Mononuclear cell (primary cell): Measurements from ENCODE around the gene TMEM127. TPM values are rescaled to one million over a fixed set of nuclear protein-coding genes. Genes with fewer than 3 reads are reported as not detected.
A peak's percentile ranks its signal among the peaks of the same experiment; 100 is the strongest.

ENCODE experiments used
- H3K27me3 ChIP-seq: 2 replicates; pipeline ENCODE4 v1.6.0; 2011; ENCODE audit warnings: low read length, control low read depth; ENCODE audit not compliant: insufficient read depth
- H3K4me1 ChIP-seq: 2 replicates; pipeline ENCODE4 v1.5.1; 2011; ENCODE audit warnings: mild to moderate bottlenecking, low read length, control low read depth; ENCODE audit not compliant: insufficient read depth
- H3K4me3 ChIP-seq: 2 replicates; pipeline ENCODE4 v1.5.1; 2011; ENCODE audit warnings: mild to moderate bottlenecking, low read length, moderate library complexity
- H3K9me3 ChIP-seq: 2 replicates; pipeline ENCODE4 v1.5.1; 2011; ENCODE audit warnings: low read depth, mild to moderate bottlenecking, control low read depth, low read length
- total RNA-seq: library from RNA; depleted of rRNA; stranded (reverse); fragments of >200 nt; gene quantifications from one replicate; pipeline ENCODE4 v1.2.3, GENCODE V29; 2012

TMEM127 gene
- total RNA-seq, 1 donor = 51.6 TPM

DNA sequence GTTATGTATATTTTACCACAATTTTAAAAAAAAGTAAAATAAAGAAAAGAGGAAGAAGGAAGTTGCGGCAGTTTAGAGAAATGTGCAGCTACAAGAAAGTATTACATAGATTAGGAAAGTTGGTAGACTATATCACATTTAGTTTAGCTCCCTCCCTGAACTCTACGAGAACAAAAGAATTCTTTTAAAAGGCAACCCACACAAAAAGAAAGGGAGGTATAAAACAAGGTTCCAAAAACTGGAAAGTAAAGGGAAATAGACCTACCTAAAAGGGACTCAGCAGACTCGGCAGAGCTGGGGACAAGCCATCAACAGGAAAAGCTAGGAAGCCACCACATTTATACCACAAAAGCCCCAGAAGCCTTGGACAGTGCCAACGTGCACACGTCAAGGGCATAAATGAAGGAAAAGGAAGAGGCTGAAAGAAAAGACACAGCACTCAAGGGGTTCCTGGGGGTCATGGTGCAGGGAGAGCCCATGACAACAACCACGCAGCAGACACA lies 9.1 kb downstream of the TMEM127 start:
- H3K27me3 ChIP-seq = no peaks in the 10 kb centered on the region
- peaks cover 76% of the 10 kb centered on the region for H3K4me1 ChIP-seq
- H3K4me3 ChIP-seq = no peak overlapping the region
- H3K9me3 ChIP-seq = no peaks in the 10 kb centered on the region

DNA sequence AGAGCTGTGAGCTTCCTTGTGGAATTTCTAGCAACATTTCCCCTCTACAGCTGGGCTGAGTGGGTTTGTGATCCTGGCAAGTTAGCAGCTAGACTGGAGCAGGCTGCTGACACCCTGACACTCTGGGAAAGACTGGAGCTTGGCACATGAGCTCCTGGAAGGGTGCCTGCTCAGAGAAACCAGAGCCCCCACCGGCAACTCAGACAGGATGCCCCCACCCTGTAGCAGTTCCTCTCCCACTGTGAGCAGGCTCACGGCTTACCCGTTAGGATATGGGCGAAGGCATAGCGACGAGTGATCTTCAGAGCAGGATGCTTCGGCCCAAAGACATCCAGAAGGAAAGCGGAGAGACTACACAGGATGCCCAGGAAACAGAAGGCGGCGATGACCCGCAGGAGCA lies 11.2 kb downstream of the TMEM127 start:
- no peak overlapping the region for H3K4me3 ChIP-seq
- no peaks in the 10 kb centered on the region for H3K9me3 ChIP-seq
- H3K27me3 ChIP-seq = no peaks in the 10 kb centered on the region
- H3K4me1 ChIP-seq = peaks cover 61% of the 10 kb centered on the region

DNA sequence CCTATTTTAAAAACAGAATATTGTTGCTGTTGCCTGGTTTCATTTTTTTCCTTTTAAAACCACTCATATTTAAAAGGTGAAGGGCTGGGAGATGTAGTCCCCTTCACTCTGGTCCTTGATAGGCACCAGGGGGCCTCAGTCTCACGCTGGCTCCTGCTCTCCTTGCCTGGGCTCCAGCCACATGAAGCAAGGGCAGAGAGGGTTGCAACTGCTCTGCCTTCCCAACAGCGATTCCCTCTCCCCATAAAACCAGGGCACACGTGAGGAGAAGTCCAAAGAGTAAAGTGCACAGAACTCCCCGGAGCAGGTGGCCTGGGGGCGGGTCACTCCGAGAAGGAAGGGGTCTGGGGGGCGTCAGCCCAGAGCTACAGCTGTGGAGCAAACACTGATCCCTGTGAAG lies 12.8 kb downstream of the TMEM127 start:
- H3K4me3 ChIP-seq = no peak overlapping the region
- peaks cover 46% of the 10 kb centered on the region for H3K4me1 ChIP-seq
- no peaks in the 10 kb centered on the region for H3K9me3 ChIP-seq
- H3K27me3 ChIP-seq = no peaks in the 10 kb centered on the region

DNA sequence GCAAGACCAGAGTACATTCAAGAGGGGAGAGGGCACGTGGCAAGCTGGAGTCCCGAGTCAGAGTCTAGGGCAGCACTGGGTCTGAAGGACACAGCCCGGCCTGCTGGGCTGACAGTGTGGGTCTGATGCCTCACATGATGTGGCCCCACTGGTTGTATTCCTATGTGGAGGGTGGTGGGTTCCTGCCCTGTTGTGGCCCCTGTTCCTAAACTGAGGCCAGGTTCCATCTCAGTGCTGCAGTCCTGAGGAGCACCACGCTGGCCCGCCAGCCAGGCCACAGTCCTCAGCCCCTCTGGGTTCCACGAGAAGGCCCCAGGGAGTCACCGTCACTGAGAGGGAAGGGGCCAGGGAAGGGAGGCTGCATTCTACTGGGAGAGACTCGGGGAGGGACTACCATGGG lies 13.3 kb downstream of the TMEM127 start:
- Histone ChIP-seq H3K4me1 (peaks cover 46% of the 10 kb centered on the region), H3K4me3 (no peak overlapping the region), H3K27me3 (no peaks in the 10 kb centered on the region), H3K9me3 (no peaks in the 10 kb centered on the region)

DNA sequence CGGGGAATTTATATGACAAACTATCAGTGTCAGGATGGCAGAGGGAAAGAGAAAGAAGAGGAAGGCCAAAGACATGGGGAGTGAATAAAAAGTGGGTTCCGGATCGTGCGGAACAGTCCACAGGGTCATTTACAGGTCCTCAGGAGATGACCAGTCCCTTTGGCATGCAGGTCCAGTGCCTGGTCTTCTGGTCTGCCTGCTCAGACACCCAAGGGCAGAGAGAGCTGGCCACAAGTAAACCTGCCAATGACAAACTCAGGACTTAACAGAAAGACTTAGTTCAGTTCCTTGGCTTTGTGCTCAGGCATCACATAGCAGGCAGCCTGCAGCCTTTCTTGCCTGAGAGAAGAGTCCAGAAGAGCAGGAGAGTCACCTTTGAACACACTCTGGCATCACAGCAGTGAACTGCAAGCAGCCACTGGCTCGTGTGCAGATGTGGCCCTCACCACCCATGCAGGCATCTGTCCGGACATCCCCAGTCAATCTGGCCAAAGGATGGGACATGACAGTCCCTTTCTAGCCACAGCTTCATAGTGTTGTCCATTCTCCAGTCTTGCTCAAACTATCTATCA lies 14.0 kb downstream of the TMEM127 start:
- Histone ChIP-seq H3K4me3 (no peak overlapping the region), H3K4me1 (peaks cover 46% of the 10 kb centered on the region), H3K9me3 (no peaks in the 10 kb centered on the region), H3K27me3 (no peaks in the 10 kb centered on the region)

DNA sequence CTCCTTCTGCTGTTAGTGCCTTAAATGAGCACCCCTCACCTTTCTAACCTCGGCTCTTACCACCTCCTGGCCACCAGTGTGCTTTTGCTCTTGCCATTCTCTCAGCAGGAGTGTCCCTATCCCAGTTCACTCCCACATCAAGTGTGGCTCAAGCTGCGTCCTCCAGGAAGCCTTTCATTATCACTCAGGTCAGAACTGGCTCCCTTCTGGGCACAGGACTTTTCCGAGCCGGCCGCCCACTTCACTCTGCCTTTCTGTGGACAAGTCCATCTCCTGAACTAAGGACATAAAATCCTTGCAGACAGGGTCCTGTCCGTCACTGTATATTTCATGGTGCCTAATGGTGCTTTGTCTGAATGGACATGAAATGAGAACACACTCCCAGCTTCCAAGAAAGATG lies 15.6 kb downstream of the TMEM127 start:
- Histone ChIP-seq H3K4me1 (peaks cover 46% of the 10 kb centered on the region), H3K4me3 (no peak overlapping the region), H3K27me3 (no peaks in the 10 kb centered on the region), H3K9me3 (no peaks in the 10 kb centered on the region)

DNA sequence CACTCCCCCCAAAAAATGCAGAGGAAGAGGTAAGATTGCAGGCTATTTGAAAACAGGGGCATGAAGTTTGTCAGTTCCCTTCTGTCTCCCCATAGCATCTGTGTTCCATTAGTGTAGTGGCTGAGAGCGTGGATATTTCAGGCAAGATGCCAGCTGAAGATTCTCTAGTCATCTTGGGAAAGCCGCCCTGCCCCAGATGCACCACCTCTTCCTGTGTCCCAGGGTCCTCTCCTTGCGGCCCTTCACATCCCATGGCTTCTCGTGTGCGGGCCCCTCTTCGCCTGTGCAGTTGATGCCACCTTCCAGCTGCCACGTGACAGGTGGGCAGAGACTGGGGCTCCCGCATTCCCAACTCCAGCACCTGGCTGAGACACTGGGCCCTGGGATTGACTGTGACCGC lies 16.1 kb downstream of the TMEM127 start:
- Histone ChIP-seq H3K4me3 (no peak overlapping the region), H3K9me3 (no peaks in the 10 kb centered on the region), H3K4me1 (peaks cover 46% of the 10 kb centered on the region), H3K27me3 (no peaks in the 10 kb centered on the region)

DNA sequence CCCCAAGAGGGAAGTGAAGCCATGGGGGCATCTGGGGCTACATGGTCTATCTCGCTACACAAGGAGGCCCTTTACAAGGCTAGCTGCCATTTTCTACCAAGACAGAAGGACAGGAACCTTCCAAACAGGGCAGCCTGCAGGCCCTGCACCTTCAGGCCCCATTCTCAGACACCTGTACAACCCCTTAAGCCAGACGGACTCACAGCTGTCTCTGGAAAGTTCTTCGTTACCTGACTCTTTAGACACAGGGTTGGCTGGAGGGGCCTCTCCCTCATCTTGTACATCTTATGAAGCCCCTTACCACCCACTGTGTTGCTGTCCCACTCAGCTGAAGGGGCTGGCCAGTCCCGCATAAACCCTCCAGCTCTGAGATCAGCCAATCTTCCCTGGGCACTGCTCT lies 17.2 kb downstream of the TMEM127 start:
- H3K27me3 ChIP-seq = no peaks in the 10 kb centered on the region
- H3K4me1 ChIP-seq = peaks cover 49% of the 10 kb centered on the region
- H3K4me3 ChIP-seq = no peak overlapping the region
- H3K9me3 ChIP-seq = no peaks in the 10 kb centered on the region

DNA sequence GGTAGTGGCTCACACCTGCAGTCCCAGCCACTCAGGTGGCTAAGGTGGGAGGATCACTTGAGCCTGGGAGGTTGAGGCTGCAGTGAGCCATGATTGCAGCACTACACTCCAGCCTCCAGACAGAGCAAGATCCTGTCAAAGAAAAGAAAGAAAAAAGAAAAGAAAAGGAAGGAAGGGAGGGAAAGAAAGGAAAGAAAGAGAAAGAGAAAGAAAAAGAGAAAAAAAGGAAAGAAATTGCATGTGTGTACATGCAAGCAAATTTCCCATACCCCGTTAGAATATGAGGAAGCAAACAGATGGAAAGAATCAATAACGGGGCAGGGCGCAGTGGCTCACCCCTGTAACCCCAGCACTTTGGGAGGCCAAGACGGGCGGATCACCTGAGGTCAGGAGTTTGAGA lies 17.9 kb downstream of the TMEM127 start:
- H3K27me3 ChIP-seq = no peaks in the 10 kb centered on the region
- no peaks in the 10 kb centered on the region for H3K9me3 ChIP-seq
- no peak overlapping the region for H3K4me3 ChIP-seq
- peaks cover 57% of the 10 kb centered on the region for H3K4me1 ChIP-seq

DNA sequence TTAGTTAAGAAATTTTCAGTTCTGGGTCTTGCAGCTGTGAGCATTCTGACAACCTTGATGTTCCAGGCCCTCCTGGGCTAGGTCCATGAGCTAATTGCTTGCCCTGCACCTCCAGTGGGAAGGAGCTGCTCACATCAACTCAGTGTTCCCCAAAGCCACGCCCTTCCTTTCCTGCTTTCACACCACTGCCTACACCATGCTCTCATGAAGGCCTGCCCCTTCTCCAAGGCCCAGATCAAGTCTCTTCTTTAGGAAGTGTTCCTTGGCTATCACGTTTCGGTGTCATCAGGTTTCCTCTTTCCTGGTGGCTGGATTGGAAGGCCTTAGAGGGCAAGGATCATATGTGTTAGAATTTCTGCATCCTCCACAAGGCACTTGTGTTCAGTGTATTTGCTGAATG lies 18.8 kb downstream of the TMEM127 start:
- Histone ChIP-seq H3K4me3 (no peak overlapping the region), H3K9me3 (no peaks in the 10 kb centered on the region), H3K4me1 (peaks cover 66% of the 10 kb centered on the region), H3K27me3 (no peaks in the 10 kb centered on the region)

DNA sequence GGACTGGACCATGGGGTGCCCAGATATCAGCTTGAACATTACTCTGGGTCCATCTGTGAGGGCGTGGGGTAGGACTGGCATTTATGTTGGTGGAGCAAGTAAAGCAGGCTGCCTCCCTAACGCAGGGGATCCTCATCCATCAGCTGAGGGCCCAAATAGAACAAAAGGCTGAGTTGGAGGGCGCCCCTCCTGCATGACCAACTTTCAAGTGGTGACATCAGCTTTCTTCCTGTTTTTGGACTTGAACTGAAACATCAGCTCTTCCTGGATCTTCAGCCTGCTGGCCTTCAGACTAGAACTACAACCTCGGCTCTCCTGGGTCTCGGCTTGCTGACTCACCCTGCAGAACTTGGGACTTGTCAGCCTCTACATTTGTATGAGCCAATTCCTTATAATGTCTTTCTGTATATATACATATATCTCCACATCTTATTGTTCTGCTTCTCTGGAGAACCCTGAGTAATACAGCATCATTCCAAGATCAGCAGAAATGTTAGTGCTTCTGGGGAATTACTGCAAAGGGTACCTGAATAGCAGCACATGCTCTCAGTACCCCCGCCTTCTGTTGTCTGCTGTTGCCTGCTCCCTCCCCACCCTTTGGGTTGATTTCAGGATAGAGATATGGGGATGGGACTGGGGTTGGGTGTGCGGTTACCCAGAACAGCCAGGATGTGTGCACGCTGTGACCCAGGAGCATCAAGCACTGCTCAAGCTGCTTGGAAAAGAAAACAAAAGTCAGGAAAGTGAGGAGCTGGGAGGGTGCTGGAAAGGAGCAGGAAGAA lies 20.0 kb downstream of the TMEM127 start:
- Histone ChIP-seq H3K27me3 (no peaks in the 10 kb centered on the region), H3K4me3 (no peak overlapping the region), H3K9me3 (no peaks in the 10 kb centered on the region), H3K4me1 (peaks cover 75% of the 10 kb centered on the region)

DNA sequence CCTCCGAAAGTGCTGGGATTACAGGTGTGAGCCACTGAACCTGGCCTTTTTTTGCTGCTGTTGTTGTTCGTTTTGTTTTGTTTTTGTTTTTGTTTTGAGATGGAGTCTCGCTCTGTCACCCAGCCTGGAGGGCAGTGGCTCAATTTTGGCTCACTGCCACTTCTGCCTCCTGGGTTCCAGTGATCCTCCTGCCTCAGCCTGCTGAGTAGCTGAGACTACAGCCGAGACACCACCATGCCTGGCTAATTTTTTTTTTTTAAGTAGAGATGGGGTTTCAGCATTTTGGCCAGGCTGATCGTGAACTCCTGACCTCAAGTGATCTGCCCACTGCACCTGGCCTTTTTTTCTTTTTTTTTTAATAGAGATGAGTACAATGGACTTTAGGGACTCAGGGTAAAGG lies 22.0 kb downstream of the TMEM127 start:
- Histone ChIP-seq H3K4me1 (peaks cover 79% of the 10 kb centered on the region), H3K9me3 (no peaks in the 10 kb centered on the region), H3K27me3 (no peaks in the 10 kb centered on the region), H3K4me3 (no peak overlapping the region)

DNA sequence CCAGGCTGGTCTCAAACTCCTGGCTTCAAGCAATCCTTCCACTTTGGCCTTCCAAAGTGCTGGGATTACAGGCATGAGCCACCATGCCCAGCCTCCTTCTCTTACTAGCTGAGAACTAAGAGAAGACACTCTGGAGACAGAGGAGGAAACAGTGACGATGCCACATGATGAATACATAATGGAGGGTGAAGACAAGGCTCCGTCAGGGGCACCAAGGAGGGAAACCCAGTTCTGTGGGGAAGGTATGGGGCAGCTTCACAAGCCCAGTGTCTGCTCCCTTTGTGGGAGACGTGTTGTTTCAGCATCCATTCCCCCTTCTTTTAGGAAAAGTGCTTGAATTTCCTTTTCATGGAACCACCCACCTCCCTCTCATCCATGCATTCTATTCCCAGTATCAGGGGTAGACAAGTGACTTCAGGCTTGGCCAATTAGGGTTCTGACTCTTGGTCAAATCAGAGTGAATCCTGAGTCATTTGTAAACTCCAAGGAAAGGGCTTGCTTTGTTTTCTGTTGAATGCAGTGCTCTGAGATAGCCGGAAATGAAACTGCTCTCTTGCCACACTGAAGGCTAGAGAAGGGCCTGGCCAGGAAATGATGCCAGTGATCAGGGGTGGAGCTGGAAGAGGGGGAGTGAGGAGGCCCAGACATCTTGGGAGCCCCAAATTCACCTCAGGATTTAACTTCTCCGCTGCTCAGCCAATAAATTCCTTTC lies 23.7 kb downstream of the TMEM127 start:
- H3K4me1 ChIP-seq = peaks cover 69% of the 10 kb centered on the region
- H3K4me3 ChIP-seq = peak overlapping the region; percentile 3
- no peaks in the 10 kb centered on the region for H3K27me3 ChIP-seq
- H3K9me3 ChIP-seq = no peaks in the 10 kb centered on the region

DNA sequence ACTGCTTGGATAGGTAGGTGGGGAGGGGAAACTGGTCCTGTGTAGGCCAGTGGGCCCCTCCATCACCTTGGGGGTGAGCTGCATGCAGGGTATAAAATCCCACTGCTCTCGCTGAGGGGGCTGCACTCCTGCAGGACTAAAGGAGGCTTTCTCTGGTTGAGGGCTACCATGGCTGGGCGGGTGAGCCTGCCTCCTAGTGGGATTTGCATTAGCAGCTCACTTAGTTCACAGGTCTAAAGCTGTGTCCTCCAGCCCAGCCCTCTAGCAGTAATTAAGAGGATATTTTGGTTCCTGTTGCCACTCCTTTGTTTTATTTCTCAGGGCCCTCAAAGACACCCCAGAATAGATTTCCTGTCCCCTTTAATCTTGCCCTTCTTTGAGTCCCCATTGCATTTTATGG lies 24.6 kb downstream of the TMEM127 start:
- Histone ChIP-seq H3K4me1 (peaks cover 60% of the 10 kb centered on the region), H3K27me3 (no peaks in the 10 kb centered on the region), H3K9me3 (no peaks in the 10 kb centered on the region), H3K4me3 (no peak overlapping the region)

DNA sequence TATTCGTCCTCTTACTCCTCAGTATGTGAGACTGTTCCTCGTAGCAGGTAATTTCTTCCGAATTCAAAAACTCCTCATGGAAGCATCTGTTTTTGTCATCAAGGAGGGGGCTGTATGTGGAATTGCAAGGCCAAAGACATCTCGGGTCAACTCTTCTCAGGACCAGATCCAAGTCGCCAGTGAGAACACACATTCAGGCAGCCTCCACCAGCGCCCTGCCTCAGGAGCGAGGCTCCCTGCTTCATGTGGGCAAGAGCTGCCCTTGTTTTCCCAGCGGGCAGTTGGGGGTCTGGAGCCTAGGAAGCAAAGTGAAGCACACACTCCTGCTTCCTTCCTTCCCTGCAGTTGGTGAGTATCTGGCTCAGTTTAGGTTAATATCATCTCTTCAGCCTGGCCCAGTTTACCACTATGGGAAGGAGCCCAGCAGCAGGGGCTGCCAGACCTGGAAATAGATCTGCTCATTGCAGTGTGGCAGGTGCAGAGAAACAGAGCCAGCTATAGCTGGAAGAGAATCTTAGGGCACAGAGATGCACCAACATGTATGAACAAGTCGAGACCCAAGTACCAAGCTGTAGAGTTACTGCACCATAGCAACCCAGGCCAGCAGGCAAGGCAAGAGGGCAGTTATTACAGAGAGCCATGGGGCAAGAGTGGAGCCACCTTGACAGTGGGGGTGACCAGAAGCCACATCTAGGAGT lies 25.3 kb downstream of the TMEM127 start:
- no peak overlapping the region for H3K4me3 ChIP-seq
- no peaks in the 10 kb centered on the region for H3K27me3 ChIP-seq
- H3K9me3 ChIP-seq = no peaks in the 10 kb centered on the region
- peaks cover 53% of the 10 kb centered on the region for H3K4me1 ChIP-seq
